Calu3 (cell line): ENCODE measurements around the gene PIEZO1. TPM values are rescaled to one million over a fixed set of nuclear protein-coding genes. Genes with fewer than 3 reads are reported as not detected.
A peak's percentile ranks its signal among the peaks of the same experiment; 100 is the strongest.

Experiments used
- BruUV-seq: library from RNA; stranded (reverse); fragments of 400-500 nt; replicated peaks from 2 replicates; lab custom pipeline; 2021; lab: Mats Ljungman, UMichigan
- CTCF ChIA-PET: fragments of 300-600 bp; sonication (Branson Sonifier 250); formaldehyde crosslinking; loops from one replicate; lab custom pipeline; 2022; ENCODE audit warnings: antibody characterized with exemption; lab: Charles Lee
- DNase-seq: peaks from one replicate; pipeline ENCODE4 v3.0.0; 2022
- H3K27ac Mint-ChIP-seq: one replicate; pipeline ENCODE4 v1.8.0; 2022; ENCODE audit warnings: mixed read lengths; ENCODE audit not compliant: unreplicated experiment
- H3K27me3 Mint-ChIP-seq: one replicate; pipeline ENCODE4 v1.8.0; 2022; ENCODE audit warnings: mixed read lengths; ENCODE audit not compliant: unreplicated experiment
- H3K36me3 Mint-ChIP-seq: one replicate; pipeline ENCODE4 v1.8.0; 2022; ENCODE audit warnings: mild to moderate bottlenecking, moderate library complexity, mixed read lengths; ENCODE audit not compliant: insufficient read depth, unreplicated experiment
- H3K4me1 Mint-ChIP-seq: one replicate; pipeline ENCODE4 v1.8.0; 2022; ENCODE audit warnings: mild to moderate bottlenecking, low read depth, mixed read lengths; ENCODE audit not compliant: unreplicated experiment
- H3K4me3 Mint-ChIP-seq: one replicate; pipeline ENCODE4 v1.8.0; 2022; ENCODE audit warnings: mild to moderate bottlenecking, low read depth, moderate library complexity, mixed read lengths; ENCODE audit not compliant: unreplicated experiment
- H3K9me3 Mint-ChIP-seq: one replicate; pipeline ENCODE4 v1.8.0; 2022; ENCODE audit warnings: low read depth, mixed read lengths; ENCODE audit not compliant: unreplicated experiment
- CTCF ChIP-seq: fragments of 200-600 bp; IDR thresholded peaks from one replicate; pipeline ENCODE4 v1.8.0; 2022; ENCODE audit warnings: antibody characterized with exemption; ENCODE audit not compliant: unreplicated experiment
- intact Hi-C: fragments of 100-400 bp; cut with micrococcal nuclease; formaldehyde crosslinking; loops from one replicate; pipeline ENCODE4 v1.10.0; 2022; ENCODE audit not compliant: unreplicated experiment
- total RNA-seq: library from RNA; stranded (reverse); gene quantifications from 2 replicates; pipeline ENCODE4 v1.2.3, GENCODE V29; 2022

The PIEZO1 gene
- total RNA-seq, 1 experiment from 2014 or later, result 199 TPM

- no peak for DNase-seq
- no peak overlapping the region for H3K27ac Mint-ChIP-seq
- BruUV-seq, result no TSS peak
- H3K27me3 Mint-ChIP-seq, result no peaks in the 10 kb centered on the region
- peaks cover 6% of the 10 kb centered on the region for H3K4me1 Mint-ChIP-seq
- H3K36me3 Mint-ChIP-seq, result peaks cover 42% of the 10 kb centered on the region
- H3K9me3 Mint-ChIP-seq, result no peaks in the 10 kb centered on the region
- H3K4me3 Mint-ChIP-seq, result no peak overlapping the region
- TF ChIP-seq CTCF, result no peak
- CTCF ChIA-PET, result interaction anchor here (1.3 kb wide), 1 partner anchor 42 kb away, joined by 8 read pairs; the partner anchor contains the start of genes GALNS and TRAPPC2L
- intact Hi-C loops, result loop anchor here (5.0 kb wide), 1 partner anchor 402 kb away; the partner anchor contains the start of gene ZNF778
These were observed 30.2 kb upstream of the PIEZO1 start for GRCh38 chr16:88815227-88815626.

DNA sequence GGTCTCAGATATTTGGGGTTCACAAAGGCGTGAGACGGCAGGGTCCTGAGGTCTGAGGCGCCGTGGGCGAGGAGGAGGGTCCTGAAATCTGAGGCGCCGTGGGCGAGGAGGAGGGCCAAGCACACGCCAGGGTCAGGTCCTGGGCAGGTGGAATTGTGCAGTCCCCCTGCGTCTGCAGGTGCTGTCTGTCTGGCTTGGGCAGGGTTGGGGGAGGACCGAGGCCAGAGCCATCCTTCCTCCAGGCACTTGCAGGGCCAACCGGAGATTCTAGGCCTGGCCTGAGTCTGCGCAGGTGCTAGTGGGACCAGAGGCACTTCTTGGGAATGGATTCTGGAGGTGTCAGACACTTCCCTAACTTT is 29.1 kb upstream of the PIEZO1 start:
- DNase-seq, result no peak
- Mint-ChIP-seq H3K9me3 (no peaks in the 10 kb centered on the region), H3K36me3 (peaks cover 52% of the 10 kb centered on the region), H3K27ac (no peak overlapping the region), H3K4me1 (peaks cover 12% of the 10 kb centered on the region), H3K4me3 (no peak overlapping the region), H3K27me3 (no peaks in the 10 kb centered on the region)
- BruUV-seq, result no TSS peak
- intact Hi-C loops, result no loop called here
- CTCF ChIA-PET, result no interaction called here
- TF ChIP-seq CTCF, result no peak

DNA sequence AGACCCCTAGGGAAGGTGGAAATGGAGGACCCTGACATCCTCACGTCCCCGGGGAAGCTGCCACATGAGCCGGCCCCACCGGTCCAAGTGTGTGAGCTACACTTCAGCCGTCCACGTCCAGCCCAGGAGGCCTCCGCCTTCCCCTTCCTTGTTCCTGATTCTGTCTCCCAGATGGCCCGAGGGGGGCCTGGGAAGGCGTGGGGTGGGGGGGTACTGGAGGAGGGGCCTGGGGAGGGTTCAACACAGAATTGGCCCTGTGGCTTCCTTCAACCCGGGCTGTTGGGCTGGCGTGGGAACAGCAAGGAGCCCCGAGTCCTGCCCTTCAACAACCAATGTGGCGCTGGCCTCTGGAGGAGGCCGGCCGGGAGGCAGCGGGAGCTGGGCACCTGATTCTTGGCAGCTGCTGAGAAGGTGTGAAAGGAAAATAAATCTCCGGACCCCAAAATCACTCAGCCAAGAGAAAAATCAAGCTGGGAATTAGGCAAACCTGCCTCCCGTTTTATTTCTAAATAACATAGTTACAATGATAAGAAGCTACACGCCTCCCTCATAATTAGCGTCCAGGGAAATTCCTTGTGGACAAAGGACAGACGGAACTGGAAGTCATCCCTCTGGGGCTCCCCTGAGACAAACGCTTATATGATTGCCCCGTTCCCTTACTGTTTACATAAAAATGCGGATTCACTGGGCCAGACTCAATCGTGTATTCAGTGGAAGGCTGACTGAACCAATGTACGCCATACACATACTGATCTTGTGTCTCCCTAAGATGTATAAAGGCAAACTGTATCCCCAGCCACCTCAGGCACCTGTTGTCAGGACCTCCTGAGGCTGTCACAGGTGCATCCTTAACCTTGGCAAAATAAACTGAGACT is 28.5 kb upstream of the PIEZO1 start:
- no TSS peak for BruUV-seq
- Mint-ChIP-seq H3K27ac (peak overlapping the region; percentile 97), H3K27me3 (no peaks in the 10 kb centered on the region), H3K4me1 (peaks cover 12% of the 10 kb centered on the region), H3K36me3 (peaks cover 58% of the 10 kb centered on the region), H3K9me3 (no peaks in the 10 kb centered on the region), H3K4me3 (no peak overlapping the region)
- CTCF ChIA-PET, result interaction anchor here (0.6 to 3.3 kb wide), 4 partner anchors 14 to 356 kb away, joined by 3 to 15 read pairs (median 4); no protein-coding TSS in a partner anchor
- intact Hi-C loops, result loop anchor here (2.0 kb wide), 1 partner anchor 357 kb away; the partner anchor contains the start of gene CDH15
- DNase-seq, result no peak
- no peak for TF ChIP-seq CTCF

GRCh38 chr16:88812513-88813268 is 27.7 kb upstream of the PIEZO1 start:
- peak overlapping the region; percentile 97 for H3K4me3 Mint-ChIP-seq
- peaks cover 66% of the 10 kb centered on the region for H3K36me3 Mint-ChIP-seq
- BruUV-seq, result no TSS peak
- no peak for TF ChIP-seq CTCF
- H3K4me1 Mint-ChIP-seq, result peaks cover 12% of the 10 kb centered on the region
- CTCF ChIA-PET, result interaction anchor here (0.6 to 3.3 kb wide), 7 partner anchors 15 to 357 kb away, joined by 3 to 15 read pairs (median 3); no protein-coding TSS in a partner anchor
- intact Hi-C loops, result loop anchor here (2.0 kb wide), 1 partner anchor 358 kb away; the partner anchor contains the start of gene CDH15
- no peaks in the 10 kb centered on the region for H3K9me3 Mint-ChIP-seq
- H3K27ac Mint-ChIP-seq, result peak overlapping the region; percentile 97
- H3K27me3 Mint-ChIP-seq, result no peaks in the 10 kb centered on the region
- DNase-seq, result peak; percentile 53
